IMR-90 (cell line): ENCODE results near the gene POU2F2. TPM values are rescaled to one million over a fixed set of nuclear protein-coding genes. Genes with fewer than 3 reads are reported as not detected.

Experiments used
- ATAC-seq: fragments of 200-7000 bp; cut with Tn5 transposase; 2 replicates; pipeline ENCODE4 v1.9.1; 2020; ENCODE audit warnings: low read depth, mild to moderate bottlenecking, moderate library complexity
- BruUV-seq: library from RNA; stranded (reverse); fragments of 400-500 nt; replicated peaks from 2 replicates; lab custom pipeline; 2021; lab: Mats Ljungman, UMichigan
- CTCF ChIA-PET: fragments of 300-600 bp; formaldehyde crosslinking; extraction: SDS; loops from one replicate; lab custom pipeline; 2021; ENCODE audit warnings: antibody characterized with exemption; lab: Yijun Ruan, JAX
- POLR2A ChIA-PET: fragments of 300-600 bp; sonication (Branson Sonifier 250); formaldehyde crosslinking; loops from one replicate; lab custom pipeline; 2022; ENCODE audit warnings: antibody characterized with exemption; ENCODE audit not compliant: unreplicated experiment; lab: Charles Lee
- DNase-seq: peaks from one replicate; pipeline ENCODE4 v3.0.0; 2013
- H2AFZ ChIP-seq: replicated peaks from 2 replicates; pipeline ENCODE3; 2013; ENCODE audit warnings: low read length, mild to moderate bottlenecking; ENCODE audit not compliant: poor library complexity
- H2AK5ac ChIP-seq: 2 replicates; pipeline ENCODE4 v1.6.1; 2013; ENCODE audit warnings: low read depth, low read length, inconsistent platforms
- H2AK9ac ChIP-seq: replicated peaks from 2 replicates; pipeline ENCODE3; 2013; ENCODE audit warnings: mild to moderate bottlenecking, low read depth, low read length, moderate library complexity; ENCODE audit not compliant: poor library complexity
- H2BK120ac ChIP-seq: 2 replicates; pipeline ENCODE4 v1.6.1; 2013; ENCODE audit warnings: low read depth, low read length, inconsistent platforms
- H2BK15ac ChIP-seq: 3 replicates; pipeline ENCODE4 v1.6.1; 2013; ENCODE audit warnings: low read depth, low read length, inconsistent platforms
- H2BK20ac ChIP-seq: 2 replicates; pipeline ENCODE4 v1.6.1; 2013; ENCODE audit warnings: low read depth, mild to moderate bottlenecking, inconsistent platforms, low read length, moderate library complexity
- H2BK5ac ChIP-seq: 2 replicates; pipeline ENCODE4 v1.6.1; 2013; ENCODE audit warnings: mild to moderate bottlenecking, low read depth, low read length, inconsistent platforms; ENCODE audit not compliant: poor library complexity, severe bottlenecking
- H3K14ac ChIP-seq: replicated peaks from 2 replicates; pipeline ENCODE4 v1.6.1; 2013; ENCODE audit warnings: low read depth, low read length, inconsistent platforms
- H3K18ac ChIP-seq: 2 replicates; pipeline ENCODE4 v1.6.1; 2013; ENCODE audit warnings: low read depth, low read length, control low read depth
- H3K23ac ChIP-seq: 2 replicates; pipeline ENCODE4 v1.6.1; 2013; ENCODE audit warnings: low read depth, low read length, inconsistent platforms
- H3K27ac ChIP-seq: 2 replicates; pipeline ENCODE4 v1.5.1; 2013; ENCODE audit warnings: mild to moderate bottlenecking, control low read depth, low read length; ENCODE audit not compliant: insufficient read depth
- H3K27me3 ChIP-seq: 2 replicates; pipeline ENCODE4 v1.6.1; 2013; ENCODE audit warnings: low read length; ENCODE audit not compliant: control insufficient read depth, insufficient read depth
- H3K36me3 ChIP-seq: 2 replicates; pipeline ENCODE4 v1.6.1; 2013; ENCODE audit warnings: low read length, mixed read lengths; ENCODE audit not compliant: control insufficient read depth, insufficient read depth
- H3K4ac ChIP-seq: 2 replicates; pipeline ENCODE4 v1.6.1; 2013; ENCODE audit warnings: low read depth, low read length, inconsistent platforms
- H3K4me1 ChIP-seq: 2 replicates; pipeline ENCODE4 v1.6.1; 2013; ENCODE audit warnings: low read length, mixed read lengths; ENCODE audit not compliant: control insufficient read depth, insufficient read depth
- H3K4me2 ChIP-seq: 2 replicates; pipeline ENCODE4 v1.6.1; 2013; ENCODE audit warnings: low read depth, mild to moderate bottlenecking, control low read depth, low read length, moderate library complexity
- H3K4me3 ChIP-seq: 2 replicates; pipeline ENCODE4 v1.5.1; 2013; ENCODE audit warnings: low read depth, mild to moderate bottlenecking, control low read depth, low read length, moderate library complexity; ENCODE audit not compliant: insufficient read depth
- H3K56ac ChIP-seq: 2 replicates; pipeline ENCODE4 v1.6.1; 2013; ENCODE audit warnings: low read length, inconsistent platforms; ENCODE audit not compliant: insufficient read depth; ENCODE audit errors: extremely low read depth
- H3K79me1 ChIP-seq, 2 experiments: 2 replicates each; pipeline ENCODE4 v1.6.1; 2013; ENCODE audit warnings: low read length in 2 of 2, inconsistent platforms in 1 of 2, low read depth in 1 of 2
- H3K9ac ChIP-seq: 2 replicates; pipeline ENCODE4 v1.6.1; 2013; ENCODE audit warnings: low read depth, low read length, control low read depth
- H3K9me1 ChIP-seq: 2 replicates; pipeline ENCODE4 v1.6.1; 2013; ENCODE audit warnings: low read length, inconsistent platforms; ENCODE audit not compliant: insufficient read depth
- H3K9me3 ChIP-seq: 2 replicates; pipeline ENCODE4 v1.6.1; 2013; ENCODE audit warnings: low read length; ENCODE audit not compliant: control insufficient read depth, insufficient read depth
- H4K20me1 ChIP-seq: 2 replicates; pipeline ENCODE4 v1.6.1; 2013; ENCODE audit warnings: low read length, inconsistent platforms; ENCODE audit not compliant: insufficient read depth
- H4K5ac ChIP-seq: 2 replicates; pipeline ENCODE4 v1.6.1; 2013; ENCODE audit warnings: mild to moderate bottlenecking, low read depth, low read length, control low read depth
- H4K8ac ChIP-seq, 2 experiments: 2 replicates each; pipeline ENCODE4 v1.6.1; 2013; ENCODE audit warnings: low read depth in 2 of 2, low read length in 2 of 2, control low read depth in 1 of 2, inconsistent platforms in 1 of 2
- H4K91ac ChIP-seq: 2 replicates; pipeline ENCODE4 v1.6.1; 2013; ENCODE audit warnings: low read depth, low read length, inconsistent platforms; ENCODE audit not compliant: insufficient read depth
- CTCF ChIP-seq: conservative IDR thresholded peaks from 2 replicates; pipeline ENCODE4 v1.5.1; 2012; ENCODE audit warnings: mild to moderate bottlenecking, low read depth, low read length, improper control_type of control experiment
- MAZ ChIP-seq: IDR thresholded peaks from 2 replicates; pipeline ENCODE4 v1.6.1; 2012; ENCODE audit warnings: low read depth, mild to moderate bottlenecking, low read length, improper control_type of control experiment, moderate library complexity, borderline replicate concordance
- NFE2L2 ChIP-seq: fragments of 150-350 bp; IDR thresholded peaks from 2 replicates; pipeline ENCODE4 v1.6.1; 2016; ENCODE audit warnings: low read depth, mild to moderate bottlenecking, low read length
- POLR2A ChIP-seq: IDR thresholded peaks from 2 replicates; pipeline ENCODE4 v1.6.1; 2012; ENCODE audit warnings: mild to moderate bottlenecking, low read depth, low read length
- RCOR1 ChIP-seq: IDR thresholded peaks from 2 replicates; pipeline ENCODE4 v1.6.1; 2012; ENCODE audit warnings: mild to moderate bottlenecking, low read length, improper control_type of control experiment; ENCODE audit not compliant: insufficient replicate concordance
- WGBS, 2 experiments: methylation state at CpG; one replicate each; pipeline versions ENCODE4 v1.1.5 to v1.1.7; 2013; ENCODE audit warnings: missing lambda C conversion rate in 2 of 2; ENCODE audit not compliant: insufficient read length in 1 of 2; ENCODE audit errors: extremely low coverage in 2 of 2; 5-methylcytosine and 5-hydroxymethylcytosine counted together
- dilution Hi-C: fragments of 300-500 bp; cut with HindIII; formaldehyde crosslinking; loops from one replicate; pipeline ENCODE4 v1.14.3; 2018; ENCODE audit warnings: low sequenced_read_pairs; ENCODE audit not compliant: unreplicated experiment
- in situ Hi-C: fragments of 300-500 bp; cut with MboI; formaldehyde crosslinking; loops from 3 replicates; pipeline ENCODE4 v1.14.3; 2019; ENCODE audit warnings: low sequenced_read_pairs, inconsistent platforms, mixed read lengths
- intact Hi-C: fragments of 100-400 bp; cut with micrococcal nuclease; formaldehyde crosslinking; loops from 2 replicates; pipeline ENCODE4 v1.10.0; 2022
- polyA plus RNA-seq, 3 experiments: library from polyadenylated mRNA; depleted of rRNA; stranded (reverse); fragments of >200 nt; gene quantifications; 2 replicates each; pipeline ENCODE4 v1.2.3, GENCODE V29; 2012; ENCODE audit warnings: low replicate concordance in 1 of 3
- total RNA-seq: library from RNA; depleted of rRNA; stranded (reverse); fragments of >200 nt; gene quantifications from 2 replicates; pipeline ENCODE4 v1.2.3, GENCODE V29; 2012
- TF ChIP-seq, protein P1 (sequence below): fragments of 150-350 bp; IDR thresholded peaks from 2 replicates; pipeline ENCODE4 v1.6.1; 2017; ENCODE audit warnings: mild to moderate bottlenecking, antibody characterized with exemption, low read length, low read depth

Gene POU2F2
- total and polyA plus RNA-seq, 2 of the 4 experiments (the other 2 are of a cell fraction) = 0.54 to 5.0 TPM

- ChIA-PET POLR2A (no interaction called here), CTCF (no interaction called here)
- Histone ChIP-seq H3K23ac (no peak overlapping the region), H3K79me1 (no peaks in the 10 kb centered on the region), H3K27me3 (peaks cover 80% of the 10 kb centered on the region), H2AK9ac (no peak overlapping the region), H2AFZ (no peak overlapping the region), H4K91ac (no peak overlapping the region), H2BK120ac (no peak overlapping the region), H3K27ac (no peak overlapping the region), H2AK5ac (no peak overlapping the region), H3K4me1 (peaks cover 2% of the 10 kb centered on the region; the same call in 1 of the 2 replicates), H3K18ac (no peak overlapping the region), H2BK20ac (no peak overlapping the region), H2BK15ac (no peak overlapping the region), H3K14ac (no peak overlapping the region), H3K9me1 (no peaks in the 10 kb centered on the region), H4K8ac (no peak overlapping the region), H3K9me3 (no peaks in the 10 kb centered on the region), H4K5ac (no peak overlapping the region), H3K36me3 (no peaks in the 10 kb centered on the region), H3K9ac (no peak overlapping the region), H3K56ac (no peak overlapping the region), H2BK5ac (no peak overlapping the region), H4K20me1 (0 out of 2 replicates have a peak, but pooled peaks cover 6% of the 10 kb centered on the region), H3K4me2 (no peak overlapping the region; the same call in 1 of the 2 replicates), H3K4ac (no peak overlapping the region), H3K4me3 (no peak overlapping the region)
- in situ Hi-C loops = no loop called here
- TF ChIP-seq, protein P1, sequence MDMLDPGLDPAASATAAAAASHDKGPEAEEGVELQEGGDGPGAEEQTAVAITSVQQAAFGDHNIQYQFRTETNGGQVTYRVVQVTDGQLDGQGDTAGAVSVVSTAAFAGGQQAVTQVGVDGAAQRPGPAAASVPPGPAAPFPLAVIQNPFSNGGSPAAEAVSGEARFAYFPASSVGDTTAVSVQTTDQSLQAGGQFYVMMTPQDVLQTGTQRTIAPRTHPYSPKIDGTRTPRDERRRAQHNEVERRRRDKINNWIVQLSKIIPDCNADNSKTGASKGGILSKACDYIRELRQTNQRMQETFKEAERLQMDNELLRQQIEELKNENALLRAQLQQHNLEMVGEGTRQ = no peak
- no peak for TF ChIP-seq MAZ
- TF ChIP-seq NFE2L2 = no peak
- no peak for TF ChIP-seq POLR2A
- no peak for TF ChIP-seq RCOR1
- no peak for TF ChIP-seq CTCF
- no peak for ATAC-seq
- intact Hi-C loops = loop anchor here (2.0 kb wide), 1 partner anchor 45 kb away; the partner anchor contains the start of gene POU2F2
- WGBS, 2 experiments = no CpG with 5 or more reads among the region's 3 CpGs
- no TSS peak for BruUV-seq
- no peak for DNase-seq
- dilution Hi-C loops = no loop called here
Measured at GRCh38 chr19:42177686-42178019, 45.4 kb upstream of the POU2F2 start.
